ENCODE measurements around the gene RPS6KA2. TPM values are rescaled to one million over a fixed set of nuclear protein-coding genes. Genes with fewer than 3 reads are reported as not detected.

RPS6KA2 gene
- total RNA-seq, 1 donor, result 4.6 TPM

DNA sequence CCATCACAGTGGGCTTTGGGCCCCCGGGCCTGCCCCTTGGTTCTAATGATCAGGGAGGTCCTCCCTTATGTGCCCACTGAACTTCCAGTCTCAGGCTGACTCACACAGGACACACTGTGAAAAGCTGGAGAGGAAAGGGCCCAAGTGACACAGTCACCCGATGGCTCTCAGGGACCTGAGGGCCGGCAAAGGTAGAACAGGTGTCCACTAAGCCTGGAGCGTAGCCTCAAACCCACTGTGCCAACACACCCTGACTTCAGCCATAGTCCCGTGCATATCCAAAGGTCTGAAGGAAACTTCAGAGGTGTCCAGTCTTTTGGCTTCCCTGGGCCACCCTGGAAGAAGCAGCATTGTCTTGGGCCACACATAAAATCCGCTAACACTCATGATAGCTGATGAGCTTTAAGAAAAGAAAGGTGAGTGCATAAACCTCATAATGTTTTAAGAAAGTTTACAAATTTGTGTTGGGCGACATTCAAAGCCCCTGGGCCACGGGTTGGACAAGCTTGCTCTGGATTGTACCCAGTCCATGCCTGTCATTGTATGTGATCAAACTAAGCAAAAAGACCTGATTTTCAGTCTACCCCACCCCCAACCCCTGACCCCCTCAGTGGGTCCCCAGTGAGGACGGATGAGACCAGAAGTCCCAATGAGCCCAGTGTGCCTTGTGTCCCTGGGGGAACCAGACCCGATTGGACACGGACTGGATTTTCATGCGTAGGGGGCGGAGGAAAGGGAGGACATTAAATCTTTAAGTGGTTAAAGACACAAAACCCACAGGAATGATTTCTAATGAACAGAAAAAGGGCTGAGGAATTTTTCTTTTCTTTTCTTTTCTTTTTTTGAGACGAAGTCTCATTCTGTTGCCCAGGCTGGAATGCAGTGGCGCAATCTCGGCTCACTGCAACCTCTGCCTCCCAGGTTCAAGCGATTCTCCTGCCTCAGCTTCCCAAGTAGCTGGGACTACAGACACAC is 46.7 kb downstream of the RPS6KA2 start:
- DNase-seq (ENCODE audit: low read depth in 2 of 3, low spot score in 2 of 3), result no peak

DNA sequence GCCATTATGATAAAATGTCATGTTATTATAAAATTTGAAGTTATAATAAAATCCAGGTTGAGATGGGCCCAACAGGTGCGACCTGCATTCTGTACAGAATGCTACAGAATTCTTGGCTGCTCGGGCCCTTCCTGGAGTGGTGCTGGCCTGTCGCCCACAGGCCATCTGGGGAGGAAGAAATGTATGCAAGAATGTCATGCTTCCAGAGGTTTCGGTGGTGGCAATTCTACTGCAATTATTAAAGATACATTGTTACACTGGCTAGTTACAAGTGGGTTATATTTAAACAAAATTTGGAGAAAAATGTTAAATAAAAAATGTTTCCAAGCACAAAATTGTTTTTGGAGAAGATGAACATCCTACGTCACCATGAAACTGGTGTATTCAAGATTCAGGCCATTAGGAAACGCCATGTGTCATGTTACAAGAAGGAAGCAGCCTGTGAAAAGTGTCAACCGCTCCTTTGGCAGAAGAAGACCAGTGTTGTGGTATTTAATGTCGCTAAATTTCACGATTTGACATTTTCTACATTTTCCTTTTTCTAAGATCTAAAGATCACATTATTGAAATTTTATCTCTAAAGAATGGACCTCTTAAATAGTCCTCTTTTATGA is 47.7 kb downstream of the RPS6KA2 start:
- DNase-seq (ENCODE audit: low read depth in 2 of 3, low spot score in 2 of 3), result no peak

DNA sequence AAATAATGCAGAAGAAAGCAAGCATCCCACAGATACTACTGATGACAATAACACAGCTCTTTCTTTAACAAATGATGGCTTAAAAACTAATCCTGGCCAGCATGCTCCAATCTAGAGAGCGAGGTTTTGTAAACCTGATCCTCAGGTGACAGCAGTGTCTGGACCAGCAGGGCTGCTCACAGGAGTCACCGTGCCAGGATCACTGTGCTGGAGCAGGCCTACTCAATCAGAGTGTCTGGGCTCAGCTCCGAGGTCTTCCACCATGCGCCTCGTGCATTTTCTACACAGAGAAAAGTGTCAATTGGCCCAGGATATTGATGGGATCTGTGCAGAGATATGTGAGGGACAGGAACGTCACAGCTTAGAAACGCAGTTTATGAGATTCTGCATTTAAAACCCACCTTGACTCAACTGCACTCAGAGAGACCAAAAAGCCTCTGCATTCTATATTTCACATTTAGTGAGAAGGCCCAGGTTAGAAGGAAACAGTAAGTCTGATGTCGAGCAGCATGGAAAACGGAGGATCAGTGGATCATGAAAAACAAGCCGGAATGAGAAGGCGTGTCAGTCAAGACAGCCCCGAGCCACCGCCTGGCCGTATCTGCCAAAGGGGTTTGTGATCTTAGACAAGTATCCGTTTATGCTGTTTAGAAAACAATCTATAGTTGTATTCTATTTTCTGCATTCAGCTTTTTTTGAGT is 48.4 kb downstream of the RPS6KA2 start:
- DNase-seq (ENCODE audit: low read depth in 2 of 3, low spot score in 2 of 3), result no peak

DNA sequence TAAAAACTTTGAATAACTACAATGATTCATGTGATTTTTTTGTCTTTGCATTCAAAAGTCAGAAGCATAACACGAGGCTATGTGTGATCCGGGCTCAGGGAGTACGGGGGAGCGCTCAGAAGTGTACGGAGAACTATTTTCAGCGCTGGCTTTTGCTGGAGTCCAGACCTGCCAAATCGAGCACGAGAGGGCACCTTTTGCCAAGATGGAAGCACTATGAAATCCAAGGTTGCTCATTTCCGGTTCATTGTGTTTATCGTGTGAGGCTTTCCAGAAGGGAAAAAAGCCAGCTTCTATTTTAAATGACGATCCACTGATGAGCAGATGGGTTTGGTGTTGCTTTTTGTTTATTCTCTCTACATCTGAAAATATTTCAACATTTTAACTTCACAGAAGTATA is 51.8 kb downstream of the RPS6KA2 start:
- no peak for DNase-seq (ENCODE audit: low read depth in 2 of 3, low spot score in 2 of 3)

DNA sequence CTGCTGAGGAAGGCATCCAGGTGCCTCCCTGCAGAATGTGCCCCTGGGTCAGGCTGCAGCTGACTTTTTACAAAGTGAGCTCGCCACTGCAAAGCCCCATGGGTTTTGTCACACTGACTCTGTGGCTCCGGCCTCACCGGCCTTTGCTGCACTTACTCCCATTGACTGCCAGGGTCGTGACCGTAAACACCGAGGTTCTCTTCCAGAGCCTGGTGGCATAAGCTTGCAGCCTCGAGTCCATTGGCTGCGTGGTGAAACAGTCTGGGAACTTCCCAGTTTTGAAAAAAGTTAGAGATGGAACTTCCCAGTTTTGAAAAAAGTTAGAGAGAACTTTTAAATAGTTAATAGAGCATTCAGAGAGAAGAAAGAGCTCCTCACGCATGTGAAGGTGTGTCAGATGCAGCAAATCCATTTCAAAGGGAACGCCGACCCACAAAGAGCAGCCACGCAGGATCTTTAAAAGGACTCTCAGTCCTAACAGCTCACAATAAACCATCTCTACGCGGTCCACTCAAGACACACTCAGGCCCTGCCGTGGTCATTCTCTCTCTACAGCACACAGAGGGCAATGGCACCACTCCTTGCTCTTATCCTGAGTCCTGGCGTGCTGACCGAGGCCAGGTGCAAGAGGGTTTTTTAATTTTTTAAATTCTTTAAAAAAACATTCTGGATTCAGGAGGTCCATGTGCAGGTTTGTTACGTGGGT is 53.4 kb downstream of the RPS6KA2 start:
- DNase-seq (ENCODE audit: low read depth in 2 of 3, low spot score in 2 of 3), result no peak

DNA sequence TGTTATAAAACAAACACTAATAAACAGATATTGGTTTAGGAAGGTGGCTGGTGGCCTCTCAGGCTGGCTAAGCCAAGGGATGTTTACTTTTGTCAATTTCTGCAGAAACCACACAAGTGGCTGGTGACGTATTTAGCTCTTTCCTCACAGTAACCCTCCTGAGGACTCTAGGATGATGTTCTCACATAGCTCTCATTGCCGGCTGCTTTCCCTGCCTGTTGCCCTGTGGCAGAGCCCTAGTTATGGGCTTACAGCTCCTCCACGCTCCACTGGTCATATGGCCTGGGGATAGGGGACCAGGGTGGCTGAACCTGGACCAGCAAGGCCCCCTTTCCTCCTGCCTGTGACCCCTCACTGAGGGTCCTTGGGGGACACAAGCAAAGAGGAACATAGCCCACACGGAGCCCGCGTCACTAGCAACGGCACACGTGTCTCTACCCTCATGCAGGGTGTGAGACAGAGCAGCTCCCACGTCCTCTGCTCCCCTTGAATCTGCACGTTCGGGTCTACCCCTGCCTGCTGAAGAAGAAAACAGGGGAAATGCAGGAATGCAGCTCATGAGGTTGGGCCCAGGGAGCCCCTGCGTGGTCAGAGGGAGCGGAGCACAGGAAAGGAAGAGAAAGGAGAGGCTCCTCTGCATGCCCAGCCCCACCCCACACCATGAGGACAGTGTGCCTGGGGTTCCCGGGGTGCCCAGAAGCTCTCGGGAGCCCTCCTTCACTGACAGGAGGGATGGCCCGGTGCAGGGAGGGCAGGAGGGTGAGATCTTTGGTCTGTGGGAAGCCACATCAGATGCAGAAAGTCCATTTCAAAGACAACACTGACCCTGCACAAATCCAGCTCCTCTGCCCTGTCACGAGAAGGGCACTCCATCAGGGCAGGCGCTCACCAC is 54.4 kb downstream of the RPS6KA2 start:
- peak in 1 of 3 donors; percentile 10 for DNase-seq (ENCODE audit: low read depth in 2 of 3, low spot score in 2 of 3)

DNA sequence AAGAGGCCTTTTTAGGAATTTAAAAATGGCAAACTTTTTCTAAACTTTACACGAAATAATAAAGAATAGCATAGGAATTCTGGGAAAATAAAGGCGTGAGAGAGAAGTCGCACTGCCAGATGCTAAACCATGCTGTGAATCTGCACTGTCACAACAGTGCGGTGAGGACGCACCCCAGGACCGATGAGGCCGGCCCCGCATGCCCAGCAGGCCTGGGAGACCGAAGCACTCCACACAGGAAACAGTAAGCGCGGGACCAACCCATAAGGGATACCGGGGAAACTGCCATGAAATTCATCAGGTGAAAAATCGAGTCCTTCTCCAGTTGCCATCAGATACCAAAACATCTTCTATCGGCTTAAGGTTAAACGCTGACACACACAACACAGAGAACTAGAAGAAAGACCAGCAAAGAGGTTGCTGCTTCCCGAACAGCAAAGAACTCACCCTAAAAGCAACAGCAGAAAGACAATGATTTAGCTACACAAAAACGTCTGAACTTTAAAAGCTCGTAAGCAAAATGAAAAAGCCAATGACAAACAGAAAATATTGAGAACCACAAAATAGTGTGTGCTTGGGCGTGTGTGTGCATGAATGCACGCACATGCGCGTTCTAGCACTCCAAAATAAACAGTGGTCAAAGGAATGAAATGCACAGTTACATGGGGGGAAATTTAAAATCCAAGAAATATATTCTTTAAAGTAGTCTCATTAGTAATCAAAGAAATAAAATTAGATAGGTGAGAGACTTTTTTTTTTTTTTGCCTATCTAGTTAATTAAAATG is 55.9 kb downstream of the RPS6KA2 start:
- no peak for DNase-seq (ENCODE audit: low read depth in 2 of 3, low spot score in 2 of 3)

DNA sequence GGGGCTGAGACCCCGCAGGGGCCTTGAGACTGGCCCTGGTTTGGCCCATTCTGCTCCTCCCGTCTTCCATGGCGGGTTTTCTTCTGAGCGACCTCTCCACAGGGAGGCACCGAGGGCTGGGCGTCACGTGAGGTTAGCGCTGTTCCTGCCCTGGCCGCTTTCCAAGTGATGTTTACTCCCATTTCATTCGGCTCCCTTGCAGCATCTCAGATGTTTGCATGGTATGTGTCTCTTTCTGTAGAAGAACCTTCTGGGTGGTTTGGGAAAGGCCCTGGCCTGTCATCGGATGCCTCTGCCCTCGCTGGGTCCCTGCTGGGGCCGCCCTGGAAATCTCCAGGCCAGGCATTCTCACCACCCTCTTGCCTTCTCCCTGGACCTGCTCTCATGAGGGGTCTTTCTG is 57.8 kb downstream of the RPS6KA2 start:
- no peak for DNase-seq (ENCODE audit: low read depth in 2 of 3, low spot score in 2 of 3)

DNA sequence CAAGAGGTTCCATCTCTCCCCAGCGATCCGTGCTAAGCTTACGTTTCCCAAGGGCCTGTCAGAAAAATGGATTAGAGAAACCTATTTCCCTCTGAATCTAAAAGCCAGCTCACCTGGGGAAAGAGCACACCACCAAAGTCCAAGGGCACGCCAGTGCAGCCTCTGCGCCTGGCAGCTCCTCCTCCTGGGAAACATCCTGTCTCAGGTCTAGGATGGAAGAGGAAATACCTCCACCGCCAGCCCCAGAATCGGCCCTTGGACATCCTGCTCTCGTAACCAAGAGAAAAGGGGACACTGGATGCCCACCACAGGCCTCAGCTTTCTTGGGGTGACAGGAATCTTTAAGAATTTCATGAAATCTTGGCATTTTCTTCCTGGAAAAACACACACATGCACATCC is 59.2 kb downstream of the RPS6KA2 start:
- DNase-seq (ENCODE audit: low read depth in 2 of 3, low spot score in 2 of 3), result no peak

DNA sequence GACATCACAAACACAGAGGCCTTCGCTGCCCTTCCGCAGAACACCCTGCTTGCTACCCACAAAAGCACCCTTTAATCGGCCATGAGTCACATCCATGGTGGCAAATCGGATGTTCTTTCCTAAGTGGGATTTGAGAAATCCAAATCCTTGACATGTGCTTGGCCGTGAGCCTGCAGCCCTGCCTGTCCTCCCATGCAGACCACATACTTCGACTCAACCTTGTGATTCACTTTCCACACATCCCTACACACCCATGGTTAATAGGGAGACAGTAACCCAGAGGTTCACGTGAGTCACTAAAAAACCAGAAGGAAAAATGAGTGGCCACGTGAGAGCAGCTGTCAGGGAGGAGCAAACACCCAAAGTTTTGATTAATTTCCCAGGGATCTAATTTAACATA is 59.9 kb downstream of the RPS6KA2 start:
- DNase-seq (ENCODE audit: low read depth in 2 of 3, low spot score in 2 of 3), result no peak

DNA sequence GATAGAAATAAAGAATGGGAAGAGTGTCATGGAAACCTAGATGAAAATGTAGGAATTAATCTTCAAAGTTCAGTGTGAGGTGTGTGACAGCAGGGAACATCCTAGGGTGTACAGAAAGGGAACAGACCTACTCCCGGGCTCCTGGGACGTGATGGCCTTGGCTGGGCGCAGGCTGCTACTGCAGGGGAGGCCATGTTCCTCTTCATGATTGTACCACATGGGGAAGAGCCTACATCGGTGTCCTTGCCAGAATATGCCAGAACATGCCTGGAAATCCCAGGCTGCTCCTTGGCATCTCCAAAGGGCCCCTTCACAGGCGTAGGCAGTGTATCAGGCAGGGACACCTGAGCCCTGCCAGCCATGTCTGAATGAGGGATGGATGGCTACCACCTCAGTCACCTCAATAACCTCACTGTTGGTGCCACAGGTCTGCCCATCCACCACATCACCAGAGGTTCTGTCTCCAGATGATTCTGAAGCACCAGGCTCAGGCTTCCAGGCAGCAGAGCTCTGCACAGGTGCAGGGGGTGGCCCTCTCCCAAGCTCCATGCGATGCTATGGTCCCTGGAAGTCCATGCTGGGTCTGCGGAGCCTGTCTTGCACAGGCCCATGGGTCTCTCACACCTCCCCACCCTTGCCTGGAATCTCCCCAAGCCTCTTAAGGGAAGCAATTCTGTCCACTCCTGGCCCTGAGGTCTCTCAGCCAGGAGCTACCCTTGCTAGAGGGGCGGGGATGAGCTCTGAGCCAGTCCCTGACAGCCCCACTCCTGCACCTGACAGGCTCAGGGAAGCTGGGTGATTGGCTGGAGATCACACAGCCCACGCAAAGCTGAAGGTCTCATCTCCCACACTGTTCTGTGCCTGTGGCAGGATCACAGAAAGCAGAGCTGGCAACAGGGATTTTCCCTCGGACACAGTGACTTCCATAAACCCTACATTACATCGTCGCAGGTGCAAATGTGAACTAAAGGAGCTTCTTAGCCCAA is 60.7 kb downstream of the RPS6KA2 start:
- no peak for DNase-seq (ENCODE audit: low read depth in 2 of 3, low spot score in 2 of 3)

DNA sequence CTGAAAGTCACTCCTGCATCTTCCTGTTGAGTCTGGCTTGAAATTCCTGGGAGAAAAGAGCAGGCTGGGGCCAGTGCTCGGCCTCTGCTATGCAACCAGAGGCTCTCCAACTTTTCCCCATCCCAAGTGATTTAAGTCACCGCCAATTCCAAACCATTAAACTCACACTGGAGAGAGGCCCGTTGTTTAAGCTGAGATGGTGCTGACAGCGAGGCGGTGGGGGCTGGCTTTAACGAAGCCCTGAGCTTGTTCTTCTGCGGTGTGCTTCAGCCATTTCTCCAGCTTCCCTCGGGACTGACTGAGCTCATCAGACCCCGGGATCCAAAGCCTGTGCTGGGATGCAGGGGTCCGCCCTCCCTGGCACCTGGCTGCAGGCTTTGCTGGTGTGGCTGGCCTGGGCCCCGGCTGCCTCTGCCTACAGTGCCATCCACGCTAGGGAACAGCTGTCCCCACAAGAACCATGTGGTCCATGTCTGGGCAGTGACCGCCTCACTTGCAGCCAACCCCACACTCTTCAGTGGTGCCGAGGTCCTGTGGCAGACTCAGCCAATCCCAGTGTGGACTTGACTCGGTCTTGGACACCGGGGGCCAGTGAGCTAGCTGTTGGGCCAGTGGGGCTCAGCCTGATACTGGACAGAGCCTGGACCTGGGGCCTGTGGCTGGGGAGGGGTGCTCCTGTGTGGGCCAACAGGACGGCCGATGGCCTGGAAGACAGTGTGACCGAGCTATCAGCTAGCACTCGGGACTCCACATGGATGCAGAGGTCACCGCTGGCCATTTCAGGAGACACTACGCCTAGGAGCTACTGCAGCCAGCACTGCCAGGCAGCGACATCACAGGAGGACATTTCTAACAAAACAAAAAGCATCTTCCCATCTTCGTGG is 61.7 kb downstream of the RPS6KA2 start:
- no peak for DNase-seq (ENCODE audit: low read depth in 2 of 3, low spot score in 2 of 3)

DNA sequence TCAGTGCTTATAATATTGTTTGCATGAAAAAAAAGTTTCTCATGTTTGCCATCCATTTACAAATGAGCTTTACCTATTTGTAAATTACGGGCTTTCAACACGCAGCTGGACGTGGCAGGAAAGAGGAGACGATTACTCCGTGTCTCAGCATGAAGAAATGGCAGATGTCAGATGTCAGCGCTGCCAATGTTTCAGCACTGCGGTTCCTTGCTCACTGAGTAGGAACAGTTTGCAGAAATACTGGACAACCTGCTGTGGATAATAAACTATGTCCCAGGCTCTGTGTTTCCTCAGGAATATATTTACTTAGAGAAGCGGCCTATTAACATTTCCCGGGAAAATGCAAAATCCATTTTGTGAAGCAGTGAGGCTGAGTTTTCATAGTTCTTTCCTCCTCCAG is 63.2 kb downstream of the RPS6KA2 start:
- DNase-seq (ENCODE audit: low read depth in 2 of 3, low spot score in 2 of 3), result no peak

DNA sequence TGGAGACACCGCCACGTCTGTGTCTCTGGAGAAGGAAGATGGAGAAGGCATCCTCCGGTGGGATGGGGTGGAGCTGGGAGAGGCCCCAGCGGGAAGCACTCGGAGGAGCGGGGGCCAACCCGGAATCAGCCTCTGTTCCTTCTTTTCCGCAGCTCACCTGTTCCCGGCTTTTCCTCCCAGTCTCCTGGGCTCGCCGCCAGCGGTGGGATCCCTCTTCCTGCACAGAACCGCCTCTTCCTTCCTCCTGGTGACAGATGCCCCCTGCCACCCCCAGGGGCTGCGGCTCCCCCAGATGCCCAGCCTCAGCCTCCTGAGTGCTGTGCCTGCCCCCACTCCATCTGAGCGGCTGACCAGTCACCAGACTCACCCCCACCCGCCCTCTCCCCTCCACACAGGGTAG is 63.9 kb downstream of the RPS6KA2 start:
- DNase-seq (ENCODE audit: low read depth in 2 of 3, low spot score in 2 of 3), result no peak

DNA sequence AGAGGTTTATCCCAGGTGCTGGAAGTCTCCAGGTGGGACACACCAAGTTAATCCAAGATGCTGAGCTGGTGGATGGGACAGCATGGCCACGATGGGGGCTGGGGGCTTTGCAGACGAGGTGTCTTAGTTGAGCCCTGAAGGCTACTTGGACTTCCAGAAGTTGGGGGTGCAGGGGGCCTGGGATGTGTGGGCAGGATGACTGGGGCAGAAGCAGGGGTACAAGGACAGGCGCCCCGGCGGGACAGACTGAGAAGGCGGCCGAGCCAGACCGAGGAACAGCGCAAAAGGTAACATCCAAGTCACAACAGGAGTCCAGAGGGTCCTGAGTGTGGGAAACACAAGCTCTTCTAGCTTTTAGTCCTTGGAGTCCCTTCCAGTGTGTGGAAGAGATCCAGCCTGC is 64.3 kb downstream of the RPS6KA2 start:
- DNase-seq (ENCODE audit: low read depth in 2 of 3, low spot score in 2 of 3), result no peak

DNA sequence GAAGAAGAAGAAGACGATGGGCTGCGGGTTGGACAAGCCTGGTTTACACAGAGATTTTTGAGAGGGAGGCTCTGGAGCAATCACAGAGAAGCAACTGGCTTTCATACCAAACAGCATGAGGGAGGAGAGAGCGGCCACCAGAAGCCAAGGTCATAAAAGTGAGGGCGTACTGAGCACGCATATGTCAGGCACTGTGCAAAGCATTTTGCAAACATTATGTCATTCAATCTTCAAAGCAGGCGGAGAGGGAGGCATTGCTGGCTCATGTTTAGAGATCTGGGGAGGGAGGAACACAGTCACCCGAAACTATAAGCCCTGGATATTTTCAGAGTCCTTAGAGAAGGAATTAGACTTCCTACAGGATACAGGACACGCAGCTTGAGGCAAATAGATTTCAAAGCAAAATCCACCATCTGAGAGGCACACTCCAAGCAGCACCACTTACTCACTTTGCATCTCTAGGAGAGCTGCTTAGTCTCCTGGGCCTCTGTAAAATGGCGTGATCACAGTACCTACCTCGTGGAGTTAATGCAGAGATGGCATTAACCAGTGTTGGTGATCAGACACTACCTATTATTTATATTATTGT is 65.2 kb downstream of the RPS6KA2 start:
- no peak for DNase-seq (ENCODE audit: low read depth in 2 of 3, low spot score in 2 of 3)

DNA sequence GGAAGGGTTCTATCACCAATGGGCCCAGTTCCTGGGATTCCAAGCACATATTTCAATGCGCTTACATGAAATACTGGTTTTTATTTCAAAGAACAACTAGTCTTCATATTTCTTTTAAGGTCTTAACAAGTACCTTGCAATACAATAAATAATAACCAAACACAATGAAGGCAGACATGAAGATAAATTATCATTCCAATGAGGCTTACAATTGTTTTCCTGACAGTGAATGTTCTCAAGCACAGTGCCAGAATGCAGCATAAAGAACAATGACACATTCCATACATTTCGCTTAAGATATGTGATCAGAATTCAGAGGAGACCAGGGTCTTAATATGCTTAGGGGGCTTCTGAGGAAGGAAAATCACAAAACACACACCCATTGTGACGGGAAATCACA is 66.8 kb downstream of the RPS6KA2 start:
- DNase-seq (ENCODE audit: low read depth in 2 of 3, low spot score in 2 of 3), result no peak

Measured in hematopoietic multipotent progenitor cell (in vitro differentiated cells).